HepG2 (cell line): ENCODE results near the gene FBXO41. TPM values are rescaled to one million over a fixed set of nuclear protein-coding genes. Genes with fewer than 3 reads are reported as not detected.
A peak's percentile ranks its signal among the peaks of the same experiment; 100 is the strongest.

Source experiments
- ATF7 ChIP-seq, 2 experiments: fragments of 450-650 bp in 1 of 2; sonication (generic) in 1 of 2; formaldehyde crosslinking in 1 of 2; IDR thresholded peaks; 2 replicates each; pipeline versions ENCODE4 v1.4.0 to v1.6.1; 2016 to 2020; ENCODE audit warnings: antibody characterized with exemption in 1 of 2, mild to moderate bottlenecking in 1 of 2, missing genetic modification reagents in 1 of 2
- GTF3A ChIP-seq: sonication (generic); formaldehyde crosslinking; conservative IDR thresholded peaks from 2 replicates; pipeline ENCODE4 v1.4.0; 2020; ENCODE audit warnings: mild to moderate bottlenecking, missing genetic modification reagents
- HIVEP1 ChIP-seq: sonication (generic); formaldehyde crosslinking; IDR thresholded peaks from 2 replicates; pipeline ENCODE4 v1.4.0; 2020; ENCODE audit warnings: mild to moderate bottlenecking, missing genetic modification reagents
- ISL2 ChIP-seq: sonication (generic); formaldehyde crosslinking; IDR thresholded peaks from 2 replicates; pipeline ENCODE4 v1.5.0; 2020; ENCODE audit warnings: missing genetic modification reagents
- JUN ChIP-seq: sonication (generic); formaldehyde crosslinking; IDR thresholded peaks from 2 replicates; pipeline ENCODE4 v1.4.0; 2020; ENCODE audit warnings: mild to moderate bottlenecking, missing genetic modification reagents
- KAT8 ChIP-seq: IDR thresholded peaks from 2 replicates; pipeline ENCODE4 v1.6.1; 2016; ENCODE audit warnings: missing genetic modification reagents, missing compliant biosample characterization
- KDM2A ChIP-seq: sonication (generic); formaldehyde crosslinking; IDR thresholded peaks from 2 replicates; pipeline ENCODE4 v1.4.0; 2020; ENCODE audit warnings: low read depth, missing genetic modification reagents, borderline replicate concordance
- NFKBIZ ChIP-seq: IDR thresholded peaks from 2 replicates; pipeline ENCODE4 v1.6.1; 2018; ENCODE audit warnings: missing genetic modification reagents, missing compliant biosample characterization
- PCBP2 ChIP-seq: fragments of 200-400 bp; formaldehyde crosslinking; optimal IDR thresholded peaks from 2 replicates; pipeline ENCODE3; 2018; ENCODE audit warnings: low read length, low read depth; ENCODE audit not compliant: poor library complexity, severe bottlenecking
- RARA ChIP-seq: IDR thresholded peaks from 2 replicates; pipeline ENCODE4 v1.6.1; 2016; ENCODE audit warnings: missing genetic modification reagents, missing compliant biosample characterization
- RFXANK ChIP-seq: IDR thresholded peaks from 2 replicates; pipeline ENCODE4 v1.6.1; 2016
- TAF1 ChIP-seq: sonication (generic); formaldehyde crosslinking; IDR thresholded peaks from 2 replicates; pipeline ENCODE4 v1.4.0; 2020; ENCODE audit warnings: missing genetic modification reagents
- ZNF180 ChIP-seq: sonication (generic); formaldehyde crosslinking; IDR thresholded peaks from 2 replicates; pipeline ENCODE4 v1.4.0; 2020; ENCODE audit warnings: low read depth, missing genetic modification reagents, borderline replicate concordance
- ZNF20 ChIP-seq: sonication (generic); formaldehyde crosslinking; IDR thresholded peaks from 2 replicates; pipeline ENCODE4 v1.4.0; 2020; ENCODE audit warnings: mild to moderate bottlenecking, moderate library complexity, missing genetic modification reagents
- ZNF460 ChIP-seq: sonication (generic); formaldehyde crosslinking; IDR thresholded peaks from 2 replicates; pipeline ENCODE4 v1.5.1; 2020; ENCODE audit warnings: missing genetic modification reagents, mild to moderate bottlenecking, borderline replicate concordance
- ZNF703 ChIP-seq: sonication (generic); formaldehyde crosslinking; IDR thresholded peaks from 2 replicates; pipeline ENCODE4 v1.5.1; 2020; ENCODE audit warnings: missing genetic modification reagents, mild to moderate bottlenecking, moderate library complexity, borderline replicate concordance
- ZNF782 ChIP-seq: sonication (generic); formaldehyde crosslinking; IDR thresholded peaks from 2 replicates; pipeline ENCODE4 v1.4.0; 2020; ENCODE audit warnings: missing genetic modification reagents, mild to moderate bottlenecking, borderline replicate concordance
- ZNF83 ChIP-seq: sonication (generic); formaldehyde crosslinking; IDR thresholded peaks from 2 replicates; pipeline ENCODE4 v1.4.0; 2020; ENCODE audit warnings: missing genetic modification reagents, mild to moderate bottlenecking, borderline replicate concordance
- polyA plus RNA-seq, 8 experiments: library from polyadenylated mRNA; depleted of rRNA in 3 of 8; stranded (reverse) in 7 of 8; unstranded in 1 of 8; fragments of >200 nt; fragmentation: Illumina TruSeq in 4 of 8; extraction: Trizol in 4 of 8; gene quantifications; 2 replicates each; pipeline versions ENCODE4 v1.2.1 to v1.2.3, GENCODE V29; 2011 to 2016; ENCODE audit warnings: low read depth in 4 of 8, missing spikeins in 1 of 8, mixed read lengths in 1 of 8; ENCODE audit not compliant: insufficient read depth in 1 of 8
- total RNA-seq, 5 experiments: library from RNA; depleted of rRNA; stranded (reverse); fragments of >200 nt; fragmentation: Illumina TruSeq; extraction: Trizol; gene quantifications; 2 replicates each; pipeline ENCODE4 v1.2.3, GENCODE V29; 2016; ENCODE audit warnings: low read depth in 1 of 5
- TF ChIP-seq, protein P1 (sequence below): sonication (generic); formaldehyde crosslinking; IDR thresholded peaks from 2 replicates; pipeline ENCODE4 v1.4.0; 2020; ENCODE audit warnings: missing genetic modification reagents, mild to moderate bottlenecking, borderline replicate concordance
- TF ChIP-seq, protein P2 (sequence below): sonication (generic); formaldehyde crosslinking; conservative IDR thresholded peaks from 2 replicates; pipeline ENCODE4 v1.8.0; 2022; ENCODE audit warnings: mild to moderate bottlenecking, moderate library complexity, missing genetic modification reagents
- TF ChIP-seq, protein P3 (sequence below): sonication (generic); formaldehyde crosslinking; conservative IDR thresholded peaks from 2 replicates; pipeline ENCODE4 v1.8.1; 2023; ENCODE audit warnings: missing genetic modification reagents
- TF ChIP-seq, protein P4 (sequence below): sonication (generic); formaldehyde crosslinking; IDR thresholded peaks from 2 replicates; pipeline ENCODE4 v1.4.0; 2020; ENCODE audit warnings: missing genetic modification reagents, low read depth, mild to moderate bottlenecking, borderline replicate concordance

Gene FBXO41
- total and polyA plus RNA-seq, 2 of the 13 experiments (the other 11 are each of a cell fraction or from before 2014, with no cell fraction given), result 4.2 to 10.3 TPM

DNA sequence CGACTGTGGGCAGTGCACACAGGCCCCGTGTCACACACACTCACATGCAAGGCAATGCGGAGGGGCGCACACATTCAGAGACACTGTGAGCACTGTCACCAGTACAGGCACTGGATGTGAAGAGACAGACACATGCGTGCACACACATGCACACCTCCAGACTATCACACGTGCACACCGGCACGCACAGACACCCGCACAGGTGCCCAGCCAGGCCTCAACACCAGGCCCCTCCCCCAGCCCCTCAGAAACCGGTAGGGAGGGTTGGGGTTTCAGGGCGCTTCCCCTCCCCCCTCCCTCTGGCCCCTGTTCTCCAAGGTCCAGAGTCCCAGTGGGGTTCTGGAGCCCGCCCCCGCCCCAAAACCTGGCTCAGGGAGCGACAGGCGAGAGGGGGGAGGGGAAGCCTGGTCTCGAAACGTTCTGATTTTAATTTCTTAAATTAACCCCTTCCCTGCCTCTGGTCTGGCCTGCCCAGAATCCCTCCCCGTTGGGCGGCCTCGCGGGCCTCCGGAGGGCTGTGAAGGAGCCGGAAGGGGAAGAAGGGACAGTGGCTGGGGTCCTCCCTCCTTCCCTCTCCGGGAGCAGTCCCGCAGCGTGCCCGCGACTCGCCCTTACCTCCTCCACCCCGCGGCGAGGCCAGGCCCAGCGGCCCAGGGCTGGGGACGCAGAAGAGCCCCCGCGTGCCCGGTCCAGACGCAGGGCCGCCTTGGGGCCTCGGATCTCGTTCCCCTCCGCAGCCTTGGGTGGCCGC is 558 bp downstream of the FBXO41 start (continued):
- TF ChIP-seq TAF1 (CRISPR knock-in tag), result no peak
- 0 out of 2 replicates have a peak, but pooled peaks have one; percentile 52 for TF ChIP-seq GTF3A (CRISPR knock-in tag)
- 0 out of 2 replicates have a peak, but pooled peaks have one; percentile 20 for TF ChIP-seq RARA (CRISPR knock-in tag)
- peak; percentile 77; the same call in 1 of the 2 replicates for TF ChIP-seq ZNF83
- TF ChIP-seq, protein P1, sequence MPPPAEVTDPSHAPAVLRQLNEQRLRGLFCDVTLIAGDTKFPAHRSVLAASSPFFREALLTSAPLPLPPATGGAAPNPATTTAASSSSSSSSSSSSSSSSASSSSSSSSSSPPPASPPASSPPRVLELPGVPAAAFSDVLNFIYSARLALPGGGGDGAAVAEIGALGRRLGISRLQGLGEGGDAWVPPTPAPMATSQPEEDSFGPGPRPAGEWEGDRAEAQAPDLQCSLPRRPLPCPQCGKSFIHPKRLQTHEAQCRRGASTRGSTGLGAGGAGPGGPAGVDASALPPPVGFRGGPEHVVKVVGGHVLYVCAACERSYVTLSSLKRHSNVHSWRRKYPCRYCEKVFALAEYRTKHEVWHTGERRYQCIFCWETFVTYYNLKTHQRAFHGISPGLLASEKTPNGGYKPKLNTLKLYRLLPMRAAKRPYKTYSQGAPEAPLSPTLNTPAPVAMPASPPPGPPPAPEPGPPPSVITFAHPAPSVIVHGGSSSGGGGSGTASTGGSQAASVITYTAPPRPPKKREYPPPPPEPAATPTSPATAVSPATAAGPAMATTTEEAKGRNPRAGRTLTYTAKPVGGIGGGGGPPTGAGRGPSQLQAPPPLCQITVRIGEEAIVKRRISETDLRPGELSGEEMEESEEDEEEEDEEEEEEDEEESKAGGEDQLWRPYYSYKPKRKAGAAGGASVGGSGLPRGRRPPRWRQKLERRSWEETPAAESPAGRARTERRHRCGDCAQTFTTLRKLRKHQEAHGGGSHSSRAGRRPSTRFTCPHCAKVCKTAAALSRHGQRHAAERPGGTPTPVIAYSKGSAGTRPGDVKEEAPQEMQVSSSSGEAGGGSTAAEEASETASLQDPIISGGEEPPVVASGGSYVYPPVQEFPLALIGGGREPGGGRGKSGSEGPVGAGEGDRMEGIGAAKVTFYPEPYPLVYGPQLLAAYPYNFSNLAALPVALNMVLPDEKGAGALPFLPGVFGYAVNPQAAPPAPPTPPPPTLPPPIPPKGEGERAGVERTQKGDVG (CRISPR knock-in tag), result no peak
- TF ChIP-seq ZNF703 (CRISPR knock-in tag), result no peak
- TF ChIP-seq, protein P2, sequence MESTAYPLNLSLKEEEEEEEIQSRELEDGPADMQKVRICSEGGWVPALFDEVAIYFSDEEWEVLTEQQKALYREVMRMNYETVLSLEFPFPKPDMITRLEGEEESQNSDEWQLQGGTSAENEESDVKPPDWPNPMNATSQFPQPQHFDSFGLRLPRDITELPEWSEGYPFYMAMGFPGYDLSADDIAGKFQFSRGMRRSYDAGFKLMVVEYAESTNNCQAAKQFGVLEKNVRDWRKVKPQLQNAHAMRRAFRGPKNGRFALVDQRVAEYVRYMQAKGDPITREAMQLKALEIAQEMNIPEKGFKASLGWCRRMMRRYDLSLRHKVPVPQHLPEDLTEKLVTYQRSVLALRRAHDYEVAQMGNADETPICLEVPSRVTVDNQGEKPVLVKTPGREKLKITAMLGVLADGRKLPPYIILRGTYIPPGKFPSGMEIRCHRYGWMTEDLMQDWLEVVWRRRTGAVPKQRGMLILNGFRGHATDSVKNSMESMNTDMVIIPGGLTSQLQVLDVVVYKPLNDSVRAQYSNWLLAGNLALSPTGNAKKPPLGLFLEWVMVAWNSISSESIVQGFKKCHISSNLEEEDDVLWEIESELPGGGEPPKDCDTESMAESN (CRISPR knock-in tag), result no peak; the same call in 1 of the 2 replicates
- no peak for TF ChIP-seq NFKBIZ (CRISPR knock-in tag)
- no peak for TF ChIP-seq ATF7 (IDR thresholded peaks at IDR 0.05)
- no peak for TF ChIP-seq ATF7 (CRISPR knock-in tag; IDR thresholded peaks at IDR 0.05)
- TF ChIP-seq ZNF180 (CRISPR knock-in tag), result no peak
- TF ChIP-seq ZNF782 (CRISPR knock-in tag), result no peak
- no peak for TF ChIP-seq PCBP2
- TF ChIP-seq, protein P3, sequence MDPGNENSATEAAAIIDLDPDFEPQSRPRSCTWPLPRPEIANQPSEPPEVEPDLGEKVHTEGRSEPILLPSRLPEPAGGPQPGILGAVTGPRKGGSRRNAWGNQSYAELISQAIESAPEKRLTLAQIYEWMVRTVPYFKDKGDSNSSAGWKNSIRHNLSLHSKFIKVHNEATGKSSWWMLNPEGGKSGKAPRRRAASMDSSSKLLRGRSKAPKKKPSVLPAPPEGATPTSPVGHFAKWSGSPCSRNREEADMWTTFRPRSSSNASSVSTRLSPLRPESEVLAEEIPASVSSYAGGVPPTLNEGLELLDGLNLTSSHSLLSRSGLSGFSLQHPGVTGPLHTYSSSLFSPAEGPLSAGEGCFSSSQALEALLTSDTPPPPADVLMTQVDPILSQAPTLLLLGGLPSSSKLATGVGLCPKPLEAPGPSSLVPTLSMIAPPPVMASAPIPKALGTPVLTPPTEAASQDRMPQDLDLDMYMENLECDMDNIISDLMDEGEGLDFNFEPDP, result no peak
- TF ChIP-seq KDM2A (CRISPR knock-in tag), result 0 out of 2 replicates have a peak, but pooled peaks have one; percentile 47
- TF ChIP-seq ZNF460 (CRISPR knock-in tag), result no peak
- TF ChIP-seq ZNF20 (CRISPR knock-in tag), result no peak
- TF ChIP-seq, protein P4, sequence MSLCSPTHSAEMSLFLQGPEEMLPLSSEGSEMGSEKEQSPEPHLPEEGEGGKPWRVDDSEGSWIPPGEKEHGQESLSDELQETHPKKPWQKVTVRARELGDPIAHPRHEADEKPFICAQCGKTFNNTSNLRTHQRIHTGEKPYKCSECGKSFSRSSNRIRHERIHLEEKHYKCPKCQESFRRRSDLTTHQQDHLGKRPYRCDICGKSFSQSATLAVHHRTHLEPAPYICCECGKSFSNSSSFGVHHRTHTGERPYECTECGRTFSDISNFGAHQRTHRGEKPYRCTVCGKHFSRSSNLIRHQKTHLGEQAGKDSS (CRISPR knock-in tag), result peak; percentile 77; the same call in 1 of the 2 replicates
- TF ChIP-seq RFXANK (CRISPR knock-in tag), result no peak
- no peak for TF ChIP-seq JUN (CRISPR knock-in tag)
- TF ChIP-seq ISL2 (CRISPR knock-in tag), result no peak; the same call in 1 of the 2 replicates
- TF ChIP-seq HIVEP1 (CRISPR knock-in tag), result no peak
- peak; percentile 11; the same call in 1 of the 2 replicates for TF ChIP-seq KAT8 (CRISPR knock-in tag)
